Activated naive CD8-positive, alpha-beta T cell treated with anti-CD3 and anti-CD28 coated beads for 36 hours (primary cell): ENCODE data around the gene RNLS. TPM values are rescaled to one million over a fixed set of nuclear protein-coding genes. Genes with fewer than 3 reads are reported as not detected.

Source experiments
- DNase-seq: peaks from one replicate; pipeline ENCODE4 v3.0.0; 2021
- H3K27ac Mint-ChIP-seq: one replicate; pipeline ENCODE4 v1.8.0; 2022; ENCODE audit warnings: mild to moderate bottlenecking, moderate library complexity, mixed read lengths
- H3K27me3 Mint-ChIP-seq: one replicate; pipeline ENCODE4 v1.8.0; 2022; ENCODE audit warnings: mild to moderate bottlenecking, mixed read lengths
- H3K36me3 Mint-ChIP-seq: one replicate; pipeline ENCODE4 v1.8.0; 2021; ENCODE audit warnings: mild to moderate bottlenecking, mixed read lengths
- H3K4me1 Mint-ChIP-seq: one replicate; pipeline ENCODE4 v1.8.0; 2021; ENCODE audit warnings: mixed read lengths
- H3K4me3 Mint-ChIP-seq: one replicate; pipeline ENCODE4 v1.8.0; 2022; ENCODE audit warnings: mild to moderate bottlenecking, moderate library complexity, mixed read lengths
- H3K9me3 Mint-ChIP-seq: one replicate; pipeline ENCODE4 v1.8.0; 2022; ENCODE audit warnings: mixed read lengths
- total RNA-seq, 2 experiments: library from RNA; stranded (reverse); gene quantifications; one replicate each; pipeline ENCODE4 v1.2.3, GENCODE V29; 2021

RNLS gene
- total RNA-seq = 1 to 10 TPM; 4.0 to 4.3 TPM

DNA sequence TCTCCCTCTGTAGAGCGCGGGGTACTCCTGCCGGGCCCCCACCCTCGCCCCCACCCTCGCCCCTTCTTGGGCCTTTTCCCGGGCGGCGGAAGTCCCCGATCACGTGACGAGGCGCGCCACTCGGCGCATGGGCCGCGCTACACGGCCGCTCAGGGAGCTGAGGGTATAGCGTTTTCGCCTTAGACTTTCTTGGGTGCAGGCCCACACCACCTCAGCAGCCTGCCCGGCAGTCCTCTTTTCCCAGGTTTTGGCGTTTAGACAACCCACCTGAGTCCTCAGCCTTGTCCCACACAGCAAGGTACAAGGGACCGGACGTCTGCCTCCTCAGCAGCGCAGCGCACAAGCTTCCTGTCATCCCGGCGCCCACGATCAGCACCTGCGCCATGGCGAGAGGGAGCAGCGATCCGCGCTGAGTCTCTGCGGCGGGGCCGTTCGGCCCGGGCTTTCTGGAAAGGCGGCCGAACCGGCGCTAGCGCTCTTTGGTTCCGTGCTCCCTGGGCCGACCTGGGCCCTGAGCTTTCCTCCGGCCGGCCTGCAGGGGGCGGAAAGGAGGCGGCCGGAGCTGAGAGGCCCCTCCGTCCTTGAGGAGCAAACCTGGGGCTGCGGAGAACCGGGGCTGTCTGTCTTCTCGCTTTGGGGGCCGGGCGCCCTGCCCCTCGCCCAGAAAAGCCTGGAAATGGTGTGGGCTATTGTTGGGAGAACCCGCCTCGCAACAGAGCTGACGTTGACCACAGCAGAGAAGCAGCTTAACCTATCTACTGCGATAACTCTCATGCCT is at the start of gene RNLS:
TSS of gene RNLS (minus strand) at position 513 of the 778 bp plus-strand sequence.
- H3K36me3 Mint-ChIP-seq = peaks cover 7% of the 10 kb centered on the region
- peak within 1 kb of the TSS; percentile 79 for H3K4me3 Mint-ChIP-seq
- H3K27me3 Mint-ChIP-seq = no peaks in the 10 kb centered on the region
- peaks cover 4% of the 10 kb centered on the region for H3K9me3 Mint-ChIP-seq
- peaks cover 5% of the 10 kb centered on the region for H3K4me1 Mint-ChIP-seq
- H3K27ac Mint-ChIP-seq = peak within 1 kb of the TSS; percentile 88
- peak; percentile 68 for DNase-seq

DNA sequence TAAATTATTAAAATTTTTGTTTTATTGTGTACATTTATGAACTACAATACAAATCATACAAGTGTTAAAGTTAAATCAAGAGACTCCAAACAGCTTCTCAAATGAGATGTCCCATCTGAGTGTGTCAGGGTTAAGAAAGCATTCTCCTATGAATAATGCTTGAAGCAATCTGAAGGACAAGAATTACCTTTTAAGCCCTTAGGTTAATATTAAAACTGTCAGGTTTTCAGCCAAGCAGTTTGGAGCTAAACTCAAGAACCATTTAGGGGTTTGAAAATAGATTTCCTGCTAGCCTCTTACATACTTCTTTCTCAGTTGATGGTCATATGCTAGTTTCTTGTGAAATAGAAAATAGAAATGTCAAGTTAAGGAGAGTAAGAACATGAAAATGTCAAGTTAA is 41.7 kb upstream of the RNLS start:
- H3K4me3 Mint-ChIP-seq = no peak overlapping the region
- peaks cover 7% of the 10 kb centered on the region for H3K9me3 Mint-ChIP-seq
- H3K27ac Mint-ChIP-seq = no peak overlapping the region
- DNase-seq = no peak
- no peaks in the 10 kb centered on the region for H3K27me3 Mint-ChIP-seq
- H3K4me1 Mint-ChIP-seq = peaks cover 3% of the 10 kb centered on the region
- H3K36me3 Mint-ChIP-seq = no peaks in the 10 kb centered on the region

DNA sequence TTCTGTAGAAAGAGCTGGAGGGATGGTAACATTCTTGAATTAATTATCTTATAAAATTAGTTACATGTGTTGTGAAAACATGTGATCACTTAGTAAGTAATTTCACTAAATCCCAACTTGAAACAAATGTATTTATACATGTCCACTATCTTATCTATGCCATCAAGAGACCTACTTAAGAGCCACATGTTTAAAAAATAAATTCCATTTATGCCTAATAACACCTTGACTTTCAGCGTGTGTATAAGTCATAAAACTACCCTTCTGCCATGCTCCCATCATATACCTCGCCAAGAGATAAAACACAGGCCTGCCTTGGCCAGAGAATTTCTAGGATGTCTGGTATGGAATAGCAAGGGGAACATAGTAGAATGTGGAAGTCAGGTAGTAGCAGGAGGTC is 40.7 kb upstream of the RNLS start:
- Mint-ChIP-seq H3K36me3 (no peaks in the 10 kb centered on the region), H3K4me1 (peaks cover 3% of the 10 kb centered on the region), H3K9me3 (peaks cover 5% of the 10 kb centered on the region), H3K4me3 (no peak overlapping the region), H3K27ac (no peak overlapping the region), H3K27me3 (no peaks in the 10 kb centered on the region)
- no peak for DNase-seq

DNA sequence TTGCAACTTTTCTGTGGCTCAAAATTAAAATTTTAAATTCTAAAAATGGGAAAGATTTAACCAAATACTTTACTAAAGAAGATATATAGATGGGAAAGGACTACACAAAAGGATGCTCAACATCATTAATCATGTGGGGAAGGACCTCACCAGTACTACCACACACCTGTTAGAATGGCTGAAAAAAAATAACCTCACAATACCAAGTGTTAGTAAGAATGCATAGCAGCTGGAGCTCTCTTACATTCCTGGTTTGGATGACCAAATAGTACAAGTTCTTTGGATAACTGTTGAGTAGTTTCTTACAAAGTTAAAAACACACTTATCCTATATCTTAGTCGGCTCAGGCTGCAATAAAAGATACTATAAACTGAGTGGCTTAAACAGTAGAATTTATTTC is 37.3 kb upstream of the RNLS start:
- peaks cover 3% of the 10 kb centered on the region for H3K4me1 Mint-ChIP-seq
- no peak for DNase-seq
- H3K9me3 Mint-ChIP-seq = no peaks in the 10 kb centered on the region
- H3K27me3 Mint-ChIP-seq = no peaks in the 10 kb centered on the region
- H3K27ac Mint-ChIP-seq = no peak overlapping the region
- no peak overlapping the region for H3K4me3 Mint-ChIP-seq
- no peaks in the 10 kb centered on the region for H3K36me3 Mint-ChIP-seq

DNA sequence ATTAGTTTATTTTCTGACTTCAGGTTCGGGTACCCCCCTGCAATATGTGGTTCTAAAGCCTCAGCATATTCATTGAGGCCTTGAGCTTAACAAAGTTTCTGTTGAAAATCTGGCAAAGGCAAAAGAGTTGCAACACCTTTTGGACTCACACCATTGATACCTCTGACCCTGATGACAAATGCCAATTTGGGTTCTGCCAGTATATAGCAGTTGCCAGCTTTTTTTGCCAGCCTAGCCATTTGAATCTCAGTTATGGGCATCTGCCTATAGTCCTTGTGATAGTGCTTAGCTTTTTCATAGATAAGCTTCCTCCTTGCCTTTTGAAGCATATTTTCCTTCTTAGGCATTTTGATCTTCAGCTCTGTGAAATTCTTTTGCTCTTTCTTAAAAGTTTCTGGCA is 35.4 kb upstream of the RNLS start:
- no peak overlapping the region for H3K27ac Mint-ChIP-seq
- no peaks in the 10 kb centered on the region for H3K9me3 Mint-ChIP-seq
- H3K36me3 Mint-ChIP-seq = no peaks in the 10 kb centered on the region
- H3K4me3 Mint-ChIP-seq = no peak overlapping the region
- H3K4me1 Mint-ChIP-seq = no peaks in the 10 kb centered on the region
- H3K27me3 Mint-ChIP-seq = no peaks in the 10 kb centered on the region
- no peak for DNase-seq

DNA sequence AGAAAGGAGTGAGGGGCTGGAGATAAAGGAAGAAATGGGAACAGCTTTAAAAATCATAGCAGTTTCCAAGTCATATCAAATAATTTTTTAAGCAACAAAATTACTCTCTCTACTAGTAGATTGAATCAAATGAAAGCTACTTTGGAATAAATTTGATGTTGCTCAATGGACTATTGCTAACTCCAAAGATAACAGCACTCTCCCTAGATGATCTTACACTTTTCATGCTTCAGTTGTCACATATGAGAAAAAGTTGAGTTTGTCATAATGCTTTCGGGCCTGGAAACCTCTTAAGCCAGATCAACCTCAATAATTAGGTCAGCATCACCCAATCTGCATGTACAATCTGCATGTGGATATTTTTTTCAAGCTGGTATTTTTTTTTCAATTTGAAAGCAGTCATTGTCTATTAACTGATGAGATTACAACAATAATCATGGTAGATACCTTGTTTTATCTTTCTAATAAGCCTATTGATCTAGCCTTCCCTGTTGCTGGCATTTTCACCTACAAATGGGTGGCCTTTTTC is 34.7 kb upstream of the RNLS start:
- DNase-seq = no peak
- H3K4me3 Mint-ChIP-seq = no peak overlapping the region
- no peaks in the 10 kb centered on the region for H3K9me3 Mint-ChIP-seq
- H3K27me3 Mint-ChIP-seq = no peaks in the 10 kb centered on the region
- no peaks in the 10 kb centered on the region for H3K4me1 Mint-ChIP-seq
- no peaks in the 10 kb centered on the region for H3K36me3 Mint-ChIP-seq
- H3K27ac Mint-ChIP-seq = no peak overlapping the region

- H3K36me3 Mint-ChIP-seq = no peaks in the 10 kb centered on the region
- no peaks in the 10 kb centered on the region for H3K4me1 Mint-ChIP-seq
- no peak overlapping the region for H3K4me3 Mint-ChIP-seq
- no peaks in the 10 kb centered on the region for H3K9me3 Mint-ChIP-seq
- no peak for DNase-seq
- no peak overlapping the region for H3K27ac Mint-ChIP-seq
- no peaks in the 10 kb centered on the region for H3K27me3 Mint-ChIP-seq
These were observed 33.3 kb upstream of the RNLS start for GRCh38 chr10:88616250-88616977.

GRCh38 chr10:88608780-88609179 is 25.7 kb upstream of the RNLS start:
- H3K36me3 Mint-ChIP-seq = no peaks in the 10 kb centered on the region
- H3K4me1 Mint-ChIP-seq = no peaks in the 10 kb centered on the region
- H3K27ac Mint-ChIP-seq = no peak overlapping the region
- H3K4me3 Mint-ChIP-seq = no peak overlapping the region
- no peaks in the 10 kb centered on the region for H3K9me3 Mint-ChIP-seq
- no peak for DNase-seq
- H3K27me3 Mint-ChIP-seq = no peaks in the 10 kb centered on the region

- Mint-ChIP-seq H3K36me3 (no peaks in the 10 kb centered on the region), H3K27ac (no peak overlapping the region), H3K27me3 (no peaks in the 10 kb centered on the region), H3K4me1 (no peaks in the 10 kb centered on the region), H3K9me3 (no peaks in the 10 kb centered on the region), H3K4me3 (no peak overlapping the region)
- no peak for DNase-seq
These were observed 25.1 kb upstream of the RNLS start for GRCh38 chr10:88608052-88608732.

- H3K4me3 Mint-ChIP-seq = no peak overlapping the region
These were observed 14.9 kb upstream of the RNLS start for GRCh38 chr10:88598055-88598454.

DNA sequence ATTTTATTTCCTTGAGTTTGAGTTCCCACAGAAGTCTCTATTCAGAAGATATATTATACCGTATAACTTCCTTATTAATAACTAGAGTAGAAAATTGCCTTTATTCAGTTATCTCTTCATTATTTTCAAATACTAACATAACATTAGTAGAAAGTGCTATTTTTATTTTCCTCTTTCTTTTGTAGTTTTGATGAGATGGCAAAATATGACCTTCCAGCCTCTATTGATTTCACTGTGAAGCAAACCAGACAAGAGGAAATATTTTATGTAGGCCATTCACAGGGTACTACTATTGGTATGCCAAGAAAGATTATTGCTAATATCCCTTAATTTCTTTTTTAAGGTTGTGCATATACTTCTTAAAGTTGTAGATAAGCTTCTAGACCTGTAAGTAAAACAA is 11.4 kb upstream of the RNLS start:
- Mint-ChIP-seq H3K27ac (no peak overlapping the region), H3K9me3 (no peaks in the 10 kb centered on the region), H3K36me3 (no peaks in the 10 kb centered on the region), H3K4me3 (no peak overlapping the region), H3K27me3 (no peaks in the 10 kb centered on the region), H3K4me1 (peaks cover 11% of the 10 kb centered on the region)
- DNase-seq = no peak

More at GRCh38 chr10:88598055-88598454, 14.9 kb upstream of the RNLS start:
- no peaks in the 10 kb centered on the region for H3K27me3 Mint-ChIP-seq
- H3K36me3 Mint-ChIP-seq = no peaks in the 10 kb centered on the region
- DNase-seq = no peak
- peak overlapping the region; percentile 45 for H3K27ac Mint-ChIP-seq
- peaks cover 11% of the 10 kb centered on the region for H3K4me1 Mint-ChIP-seq
- no peaks in the 10 kb centered on the region for H3K9me3 Mint-ChIP-seq

- peaks cover 4% of the 10 kb centered on the region for H3K4me1 Mint-ChIP-seq
- H3K9me3 Mint-ChIP-seq = no peaks in the 10 kb centered on the region
- no peak overlapping the region for H3K4me3 Mint-ChIP-seq
- H3K27ac Mint-ChIP-seq = no peak overlapping the region
- H3K36me3 Mint-ChIP-seq = no peaks in the 10 kb centered on the region
- no peaks in the 10 kb centered on the region for H3K27me3 Mint-ChIP-seq
- no peak for DNase-seq
These were observed 9.8 kb upstream of the RNLS start for GRCh38 chr10:88592906-88593305.

DNA sequence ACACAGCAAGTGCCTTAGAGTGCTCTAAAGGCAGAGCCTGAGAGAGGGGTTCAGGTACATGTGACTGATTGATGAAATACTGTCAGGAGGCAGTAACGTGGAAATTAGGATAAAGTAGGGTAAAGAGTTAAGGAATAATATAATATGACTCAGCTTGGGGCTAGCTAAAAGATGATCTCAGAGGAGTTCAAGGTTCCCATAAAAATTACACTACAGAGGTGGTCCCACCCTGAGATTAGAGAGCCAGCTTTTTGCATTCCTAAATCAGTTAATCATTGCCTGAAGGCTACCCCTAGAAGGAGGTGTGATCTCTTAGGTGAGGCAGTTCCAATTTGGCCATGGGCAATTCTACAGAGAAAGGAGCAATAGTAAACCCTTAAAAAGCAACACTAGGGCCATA is 9.3 kb upstream of the RNLS start:
- no peak for DNase-seq
- no peaks in the 10 kb centered on the region for H3K9me3 Mint-ChIP-seq
- H3K4me3 Mint-ChIP-seq = no peak overlapping the region
- H3K27me3 Mint-ChIP-seq = no peaks in the 10 kb centered on the region
- H3K27ac Mint-ChIP-seq = no peak overlapping the region
- H3K4me1 Mint-ChIP-seq = no peaks in the 10 kb centered on the region
- no peaks in the 10 kb centered on the region for H3K36me3 Mint-ChIP-seq

DNA sequence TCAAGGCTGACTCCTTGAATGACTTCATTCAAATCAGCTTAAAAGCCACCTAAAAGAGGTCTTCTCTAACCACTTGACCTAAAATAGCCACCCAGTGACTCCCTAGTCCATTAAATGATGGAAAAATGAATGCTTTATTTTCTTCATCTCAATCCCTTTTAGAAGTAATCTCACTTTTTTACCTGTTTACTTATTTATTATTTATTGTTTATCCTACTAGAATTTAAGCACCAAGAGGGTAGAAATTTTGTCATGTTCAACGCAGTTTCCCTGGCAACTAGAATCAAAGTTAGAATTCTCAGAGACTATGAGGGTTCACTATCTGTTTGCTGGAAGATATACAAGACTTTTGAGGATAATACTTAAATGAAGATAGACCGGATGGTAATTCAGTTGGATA is 3.3 kb upstream of the RNLS start, which contains the start of gene LIPJ:
TSS of gene LIPJ (plus strand) at position 301 of the 400 bp plus-strand sequence. CDS start 3,926 bp downstream, outside the sequence.
- no peaks in the 10 kb centered on the region for H3K27me3 Mint-ChIP-seq
- H3K27ac Mint-ChIP-seq = no peak within 1 kb of the TSS
- peaks cover 5% of the 10 kb centered on the region for H3K4me1 Mint-ChIP-seq
- peaks cover 4% of the 10 kb centered on the region for H3K9me3 Mint-ChIP-seq
- H3K36me3 Mint-ChIP-seq = peaks cover 7% of the 10 kb centered on the region
- DNase-seq = no peak
- no peak within 1 kb of the TSS for H3K4me3 Mint-ChIP-seq

DNA sequence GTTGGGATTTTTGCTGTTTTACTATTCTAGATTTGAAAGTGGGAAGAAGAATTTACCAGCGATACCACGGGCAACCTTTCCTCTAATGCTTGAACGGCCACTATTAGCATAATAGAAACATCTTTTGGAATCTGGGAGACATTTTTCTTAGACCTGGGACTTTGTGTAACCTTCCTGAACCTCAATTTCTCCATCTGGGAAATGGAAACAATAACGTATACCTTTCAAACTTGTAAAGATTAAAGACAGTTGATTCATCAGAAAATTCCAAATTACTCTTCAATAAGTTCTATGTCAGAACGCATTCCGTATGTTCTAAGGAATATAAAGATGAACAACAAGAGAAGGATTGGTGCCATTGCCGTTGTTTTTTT is 453 bp upstream of the RNLS start:
- DNase-seq = no peak
- peaks cover 7% of the 10 kb centered on the region for H3K36me3 Mint-ChIP-seq
- peak overlapping the region; percentile 88 for H3K27ac Mint-ChIP-seq
- H3K4me3 Mint-ChIP-seq = peak overlapping the region; percentile 79
- H3K27me3 Mint-ChIP-seq = no peaks in the 10 kb centered on the region
- H3K9me3 Mint-ChIP-seq = peaks cover 4% of the 10 kb centered on the region
- H3K4me1 Mint-ChIP-seq = peaks cover 5% of the 10 kb centered on the region
